Gastroesophageal sphincter (tissue), 3 donors: ENCODE results near the gene CCDC61.

ENCODE experiments used
- CTCF ChIP-seq, 4 experiments: fragments of 200-600 bp in 2 of 4; fragments of 450-650 bp in 2 of 4; sonication (generic) in 1 of 4; IDR thresholded peaks; one replicate each; pipeline ENCODE4 v1.5.1; 2017 to 2019; ENCODE audit warnings: antibody characterized with exemption in 4 of 4, mild to moderate bottlenecking in 2 of 4, moderate library complexity in 2 of 4
- EP300 ChIP-seq: sonication (generic); formaldehyde crosslinking; IDR thresholded peaks from one replicate; pipeline ENCODE4 v1.6.1; 2017; ENCODE audit warnings: antibody characterized with exemption, mild to moderate bottlenecking
- POLR2A ChIP-seq, 2 donors: fragments of 450-650 bp; IDR thresholded peaks; one replicate each; pipeline ENCODE4 v1.6.1; 2017; ENCODE audit warnings: antibody characterized with exemption in 2 of 2, mild to moderate bottlenecking in 2 of 2, moderate library complexity in 1 of 2
- POLR2AphosphoS5 ChIP-seq: sonication (generic); formaldehyde crosslinking; IDR thresholded peaks from one replicate; pipeline ENCODE4 v1.6.1; 2017; ENCODE audit warnings: antibody characterized with exemption

GRCh38 chr19:46015687-46016425 is 20.6 kb downstream of the CCDC61 start:
- no peak for TF ChIP-seq CTCF (IDR thresholded peaks at IDR 0.05)
- no peak for TF ChIP-seq EP300
- no peak for TF ChIP-seq POLR2AphosphoS5
- no peak for TF ChIP-seq POLR2A (IDR thresholded peaks at IDR 0.05)
